MM.1S (cell line): ENCODE data around the gene GKN1.

ENCODE experiments used
- DNase-seq: peaks from one replicate; pipeline ENCODE4 v3.0.0-alpha.2; 2015
- H2AFZ ChIP-seq: fragments of 300-600 bp; sonication (generic); 2 replicates; pipeline ENCODE4 v1.6.0; 2016; ENCODE audit warnings: antibody characterized with exemption, low read length
- H3F3A ChIP-seq: fragments of 300-600 bp; sonication (generic); 2 replicates; pipeline ENCODE4 v1.6.1; 2016; ENCODE audit warnings: mild to moderate bottlenecking, antibody characterized with exemption, low read length, moderate library complexity, mixed read lengths; ENCODE audit not compliant: insufficient read depth
- H3K27ac ChIP-seq: fragments of 300-600 bp; sonication (generic); 2 replicates; pipeline ENCODE4 v1.5.1; 2016; ENCODE audit warnings: mild to moderate bottlenecking, low read length
- H3K27me3 ChIP-seq: fragments of 300-600 bp; sonication (generic); replicated peaks from 2 replicates; pipeline ENCODE4 v1.6.0; 2016; ENCODE audit warnings: low read length; ENCODE audit not compliant: insufficient read depth
- H3K36me3 ChIP-seq: fragments of 300-600 bp; sonication (generic); replicated peaks from 2 replicates; pipeline ENCODE4 v1.6.1; 2016; ENCODE audit warnings: mild to moderate bottlenecking, low read length, mixed read lengths; ENCODE audit not compliant: insufficient read depth
- H3K4me1 ChIP-seq: fragments of 300-600 bp; sonication (generic); 2 replicates; pipeline ENCODE4 v1.6.1; 2016; ENCODE audit warnings: low read length, mixed read lengths
- H3K4me2 ChIP-seq: fragments of 300-600 bp; sonication (generic); 2 replicates; pipeline ENCODE4 v1.6.0; 2016; ENCODE audit warnings: low read depth, low read length
- H3K4me3 ChIP-seq: fragments of 300-600 bp; sonication (generic); 2 replicates; pipeline ENCODE4 v1.5.1; 2016; ENCODE audit warnings: low read length, mixed read lengths
- H3K79me2 ChIP-seq: fragments of 300-600 bp; sonication (generic); 2 replicates; pipeline ENCODE4 v1.6.1; 2016; ENCODE audit warnings: mixed run types, low read length, mixed read lengths
- H3K9ac ChIP-seq: fragments of 300-600 bp; sonication (generic); 2 replicates; pipeline ENCODE4 v1.6.1; 2016; ENCODE audit warnings: low read length, mixed read lengths
- H3K9me2 ChIP-seq: fragments of 300-600 bp; sonication (generic); replicated peaks from 2 replicates; pipeline ENCODE4 v1.6.1; 2016; ENCODE audit warnings: mild to moderate bottlenecking, low read length, mixed read lengths; ENCODE audit not compliant: insufficient read depth
- H3K9me3 ChIP-seq: fragments of 300-600 bp; sonication (generic); replicated peaks from 2 replicates; pipeline ENCODE4 v1.6.1; 2016; ENCODE audit warnings: mild to moderate bottlenecking, low read length, mixed read lengths; ENCODE audit not compliant: insufficient read depth
- H4K20me1 ChIP-seq: fragments of 300-600 bp; sonication (generic); 2 replicates; pipeline ENCODE4 v1.6.1; 2016; ENCODE audit warnings: mild to moderate bottlenecking, low read length, moderate library complexity, mixed read lengths; ENCODE audit not compliant: insufficient read depth
- CTCF ChIP-seq: fragments of 300-600 bp; sonication (generic); IDR thresholded peaks from 2 replicates; pipeline ENCODE4 v1.5.1; 2016; ENCODE audit warnings: antibody characterized with exemption, low read length, mixed read lengths
- EZH2 ChIP-seq: fragments of 300-600 bp; sonication (generic); optimal IDR thresholded peaks from 2 replicates; pipeline ENCODE3; 2017; ENCODE audit warnings: low read depth, mild to moderate bottlenecking, antibody characterized with exemption, low read length, mixed read lengths
- EZH2phosphoT487 ChIP-seq: fragments of 300-600 bp; sonication (generic); IDR thresholded peaks from 2 replicates; pipeline ENCODE4 v1.6.1; 2018; ENCODE audit warnings: antibody characterized with exemption, low read length

Gene GKN1

GRCh38 chr2:68970566-68971265 is 3.7 kb upstream of the GKN1 start:
- Histone ChIP-seq H2AFZ (no peak overlapping the region), H3K36me3 (no peaks in the 10 kb centered on the region), H3K4me1 (no peaks in the 10 kb centered on the region), H3K9ac (no peak overlapping the region), H3K9me3 (no peaks in the 10 kb centered on the region), H3K27ac (no peak overlapping the region), H3K4me3 (no peak overlapping the region), H4K20me1 (no peaks in the 10 kb centered on the region), H3F3A (no peaks in the 10 kb centered on the region), H3K4me2 (no peak overlapping the region), H3K27me3 (no peaks in the 10 kb centered on the region), H3K79me2 (no peaks in the 10 kb centered on the region), H3K9me2 (no peaks in the 10 kb centered on the region)
- TF ChIP-seq EZH2phosphoT487 (no peak), EZH2 (no peak), CTCF (no peak)
- DNase-seq = no peak

GRCh38 chr2:68971591-68972231 is 2.7 kb upstream of the GKN1 start:
- no peaks in the 10 kb centered on the region for H4K20me1 ChIP-seq
- no peaks in the 10 kb centered on the region for H3F3A ChIP-seq
- no peak overlapping the region for H3K9ac ChIP-seq
- H3K9me2 ChIP-seq = no peaks in the 10 kb centered on the region
- no peak overlapping the region for H3K4me2 ChIP-seq
- no peak for TF ChIP-seq EZH2
- TF ChIP-seq CTCF = no peak
- TF ChIP-seq EZH2phosphoT487 = no peak
- H3K27me3 ChIP-seq = no peaks in the 10 kb centered on the region
- no peaks in the 10 kb centered on the region for H3K79me2 ChIP-seq
- no peak overlapping the region for H2AFZ ChIP-seq
- no peak for DNase-seq
- H3K4me1 ChIP-seq = no peaks in the 10 kb centered on the region
- H3K27ac ChIP-seq = no peak overlapping the region
- no peak overlapping the region for H3K4me3 ChIP-seq
- H3K36me3 ChIP-seq = no peaks in the 10 kb centered on the region
- H3K9me3 ChIP-seq = no peaks in the 10 kb centered on the region

- no peak overlapping the region for H3K4me3 ChIP-seq
- no peak overlapping the region for H3K9ac ChIP-seq
- H3K36me3 ChIP-seq = no peaks in the 10 kb centered on the region
- H3K4me2 ChIP-seq = no peak overlapping the region
- no peaks in the 10 kb centered on the region for H3K9me3 ChIP-seq
- no peaks in the 10 kb centered on the region for H3K79me2 ChIP-seq
- H3K27ac ChIP-seq = no peak overlapping the region
- no peak for DNase-seq
- TF ChIP-seq EZH2phosphoT487 (no peak), CTCF (no peak), EZH2 (no peak)
- H4K20me1 ChIP-seq = no peaks in the 10 kb centered on the region
- H3K9me2 ChIP-seq = no peaks in the 10 kb centered on the region
- H3F3A ChIP-seq = no peaks in the 10 kb centered on the region
- H2AFZ ChIP-seq = no peak overlapping the region
- no peaks in the 10 kb centered on the region for H3K27me3 ChIP-seq
- H3K4me1 ChIP-seq = no peaks in the 10 kb centered on the region
These were observed 670 bp downstream of the GKN1 start for GRCh38 chr2:68974946-68975665.
